ENCODE results near the gene APOB.

APOB gene

GRCh38 chr2:21046506-21046905 is 2.6 kb upstream of the APOB start:
- DNase-seq (ENCODE audit: low spot score): no peak

DNA sequence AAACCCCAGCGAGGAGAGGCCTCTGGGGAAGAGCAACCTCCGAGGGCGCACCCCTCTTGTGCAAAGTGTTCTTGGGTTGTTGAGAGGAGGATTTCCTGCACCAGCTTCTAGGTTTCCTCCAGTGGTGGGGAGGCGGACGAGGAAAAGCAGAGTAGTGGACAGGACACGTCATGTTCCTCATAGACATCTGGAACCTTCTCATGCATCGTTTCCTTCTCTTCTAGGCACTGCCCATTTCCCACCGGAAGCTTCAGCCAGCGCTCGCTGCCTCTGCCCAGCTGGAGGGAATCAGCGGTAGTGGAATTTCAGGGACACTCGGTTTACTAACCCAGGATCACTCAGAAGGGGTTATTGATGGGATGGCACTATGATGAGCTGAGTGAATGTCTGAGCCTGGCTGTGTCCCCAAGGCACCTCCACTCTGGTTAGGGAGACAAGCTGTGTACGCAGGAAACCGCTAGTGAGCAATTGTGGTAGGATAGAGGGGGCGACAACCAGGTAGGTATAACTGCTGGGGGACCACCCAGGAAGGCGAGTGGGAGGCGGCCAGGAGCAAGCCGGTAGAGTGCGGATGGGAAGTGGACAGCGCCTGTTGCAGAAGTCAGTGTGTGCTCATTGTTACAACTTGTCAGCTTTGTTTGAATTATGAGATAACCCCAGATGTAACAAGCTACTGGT is 960 bp upstream of the APOB start:
- no peak for DNase-seq (ENCODE audit: low spot score)

- peak; percentile 53 for DNase-seq (ENCODE audit: low spot score)
Observed at GRCh38 chr2:21042958-21043743, 722 bp downstream of the APOB start.

GRCh38 chr2:21042708-21042957 is 1.2 kb downstream of the APOB start:
- no peak for DNase-seq (ENCODE audit: low spot score)

DNA sequence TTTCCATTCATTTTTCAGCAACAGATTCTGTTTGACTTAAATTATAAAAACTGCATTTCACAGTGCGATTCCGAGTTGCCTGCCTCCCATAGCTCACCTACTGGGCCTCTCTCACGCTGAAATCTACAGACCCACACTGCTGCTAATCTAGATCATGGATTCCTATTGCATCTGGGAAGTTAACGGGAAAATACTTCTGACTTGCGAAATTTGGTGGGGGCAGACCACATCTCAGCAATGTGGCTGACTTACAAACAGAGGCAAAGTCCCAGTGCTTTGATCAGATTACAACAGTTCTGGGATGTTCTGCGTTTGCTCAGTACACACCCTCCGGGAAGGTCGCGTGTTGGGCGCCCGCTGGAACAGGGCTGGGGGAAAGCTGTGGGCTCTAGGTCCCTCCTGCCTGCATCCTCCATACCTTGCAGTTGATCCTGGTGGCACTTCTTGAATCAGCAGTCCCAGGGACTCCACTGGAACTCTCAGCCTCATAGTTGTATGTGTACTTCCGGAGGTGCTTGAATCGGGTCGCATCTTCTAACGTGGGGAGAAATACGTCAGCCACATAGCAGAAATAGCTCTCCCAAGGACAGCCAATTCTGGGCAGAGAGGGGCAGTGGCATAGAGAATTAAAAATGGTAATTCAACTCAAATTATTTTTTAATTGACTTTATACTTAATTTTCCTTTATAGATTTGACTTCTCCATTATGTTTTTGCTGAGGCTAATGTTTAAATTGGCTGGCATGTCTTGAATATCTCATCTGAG is 1.7 kb downstream of the APOB start:
- DNase-seq (ENCODE audit: low spot score): no peak

GRCh38 chr2:21041462-21041861 is 2.4 kb downstream of the APOB start:
- no peak for DNase-seq (ENCODE audit: low spot score)

DNA sequence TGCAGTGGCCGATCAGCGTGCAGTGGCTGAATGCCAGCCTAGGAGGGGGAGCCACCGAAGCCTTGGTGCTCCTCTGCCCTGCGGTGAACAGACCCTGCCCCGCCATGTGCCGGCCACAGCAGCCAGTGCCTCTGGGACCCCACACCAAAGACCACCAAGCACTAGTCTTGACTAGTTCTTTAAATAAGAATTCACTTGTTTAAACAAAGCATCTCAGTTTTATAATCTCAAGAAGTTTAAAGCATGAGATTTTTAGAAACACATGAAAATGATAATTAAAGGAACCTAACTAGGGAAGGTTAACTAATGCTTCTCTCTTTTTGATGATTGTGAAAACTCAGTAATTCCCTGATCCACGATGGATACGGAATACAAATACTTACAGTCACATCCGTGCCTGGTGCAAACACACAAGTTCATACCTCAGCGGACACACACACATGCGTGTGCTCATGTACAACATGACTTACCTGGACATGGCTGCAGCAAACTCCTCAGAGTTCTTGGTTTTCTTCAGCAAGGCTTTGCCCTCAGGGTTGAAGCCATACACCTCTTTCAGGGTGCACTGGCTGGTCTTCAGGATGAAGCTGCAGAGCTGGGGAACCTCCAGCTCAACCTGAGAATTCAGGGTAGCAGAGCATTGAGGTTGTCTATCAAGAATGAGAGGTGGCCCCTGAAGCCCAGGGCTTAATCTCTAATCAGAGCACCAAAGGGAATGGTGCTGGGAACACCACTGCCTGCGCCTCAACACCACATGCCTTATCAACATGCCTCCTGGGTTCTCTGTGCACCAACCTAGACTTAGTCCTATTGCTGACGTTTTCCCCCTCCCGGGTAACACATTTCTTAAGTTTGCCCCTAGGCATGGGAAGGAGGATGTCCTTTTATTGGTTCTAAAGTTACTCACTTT is 3.1 kb downstream of the APOB start:
- no peak for DNase-seq (ENCODE audit: low spot score)

DNA sequence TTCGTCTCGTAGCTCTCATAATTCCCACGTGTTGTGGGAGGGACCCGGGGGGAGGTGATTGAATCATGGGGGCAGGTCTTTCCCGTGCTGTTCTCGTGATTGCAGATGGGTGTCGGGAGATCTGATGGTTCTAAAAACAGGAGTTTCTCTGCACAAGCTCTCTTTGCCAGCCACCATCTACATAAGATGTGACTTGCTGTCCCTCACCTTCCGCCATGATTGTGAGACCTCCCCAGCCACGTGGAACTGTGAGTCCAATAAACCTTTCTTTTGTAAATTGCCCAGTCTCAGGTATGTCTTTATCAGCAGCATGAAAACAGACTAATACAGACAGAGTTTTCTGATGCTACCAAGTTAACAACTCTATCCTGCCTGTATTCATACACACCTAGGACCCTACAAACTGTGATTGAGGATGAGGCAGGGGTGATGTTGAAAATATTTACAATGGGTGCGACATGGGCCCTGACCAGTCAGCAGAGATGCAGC is 3.9 kb downstream of the APOB start:
- DNase-seq (ENCODE audit: low spot score): no peak

DNA sequence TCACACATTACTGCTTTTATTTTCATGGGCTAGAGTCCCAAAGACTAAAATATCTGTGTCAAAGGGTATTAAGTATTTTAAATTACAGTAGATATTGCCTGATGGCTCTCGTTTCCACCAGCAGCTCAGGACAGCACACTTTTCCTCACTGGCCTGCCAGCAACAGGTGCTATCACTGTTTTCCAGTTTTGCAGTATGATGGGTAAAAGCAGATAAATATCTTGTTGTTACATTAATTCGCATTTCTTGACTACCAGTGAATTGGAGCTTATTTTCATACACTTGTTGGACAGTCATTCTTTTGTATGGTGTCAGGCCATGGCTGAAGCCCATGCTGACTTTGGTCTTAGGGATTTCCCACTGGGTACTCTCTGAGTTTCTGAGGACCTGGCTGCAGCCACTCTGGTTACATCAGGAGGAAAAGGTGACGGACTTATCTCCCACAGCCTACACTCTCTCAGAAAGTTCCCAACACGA is 4.8 kb downstream of the APOB start:
- DNase-seq (ENCODE audit: low spot score): no peak

DNA sequence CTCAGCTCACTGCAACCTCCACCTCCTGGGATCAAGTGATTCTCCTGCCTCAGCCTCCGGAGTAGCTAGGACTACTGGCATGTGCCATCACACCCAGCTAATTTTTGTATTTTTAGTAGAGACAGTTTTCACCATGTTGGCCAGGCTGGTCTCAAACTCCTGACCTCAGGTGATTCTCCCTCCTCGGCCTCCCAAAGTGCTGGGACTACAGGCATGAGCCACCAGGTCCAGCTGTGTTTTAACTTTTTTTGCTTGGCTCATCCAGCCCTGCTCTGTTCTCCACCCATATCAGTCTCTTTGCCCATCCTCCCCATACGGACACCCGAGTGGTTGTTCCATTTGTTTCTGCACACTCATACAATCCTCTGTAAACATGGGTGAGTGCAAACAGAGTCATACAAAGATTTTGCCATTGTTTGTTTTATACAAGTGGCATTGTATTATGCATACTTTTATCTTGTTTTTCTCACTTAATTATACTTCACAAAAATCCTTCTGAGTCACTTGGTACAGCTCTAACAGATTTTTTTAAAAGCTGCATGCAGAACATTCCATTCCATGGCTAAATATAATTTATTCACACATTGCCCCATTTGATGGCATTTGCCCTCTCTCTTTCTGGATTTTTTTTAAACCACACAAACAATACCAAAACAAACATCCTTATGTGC is 5.3 kb downstream of the APOB start:
- DNase-seq (ENCODE audit: low spot score): no peak

- DNase-seq (ENCODE audit: low spot score): no peak
Observed at GRCh38 chr2:21037671-21038108, 6.2 kb downstream of the APOB start.

DNA sequence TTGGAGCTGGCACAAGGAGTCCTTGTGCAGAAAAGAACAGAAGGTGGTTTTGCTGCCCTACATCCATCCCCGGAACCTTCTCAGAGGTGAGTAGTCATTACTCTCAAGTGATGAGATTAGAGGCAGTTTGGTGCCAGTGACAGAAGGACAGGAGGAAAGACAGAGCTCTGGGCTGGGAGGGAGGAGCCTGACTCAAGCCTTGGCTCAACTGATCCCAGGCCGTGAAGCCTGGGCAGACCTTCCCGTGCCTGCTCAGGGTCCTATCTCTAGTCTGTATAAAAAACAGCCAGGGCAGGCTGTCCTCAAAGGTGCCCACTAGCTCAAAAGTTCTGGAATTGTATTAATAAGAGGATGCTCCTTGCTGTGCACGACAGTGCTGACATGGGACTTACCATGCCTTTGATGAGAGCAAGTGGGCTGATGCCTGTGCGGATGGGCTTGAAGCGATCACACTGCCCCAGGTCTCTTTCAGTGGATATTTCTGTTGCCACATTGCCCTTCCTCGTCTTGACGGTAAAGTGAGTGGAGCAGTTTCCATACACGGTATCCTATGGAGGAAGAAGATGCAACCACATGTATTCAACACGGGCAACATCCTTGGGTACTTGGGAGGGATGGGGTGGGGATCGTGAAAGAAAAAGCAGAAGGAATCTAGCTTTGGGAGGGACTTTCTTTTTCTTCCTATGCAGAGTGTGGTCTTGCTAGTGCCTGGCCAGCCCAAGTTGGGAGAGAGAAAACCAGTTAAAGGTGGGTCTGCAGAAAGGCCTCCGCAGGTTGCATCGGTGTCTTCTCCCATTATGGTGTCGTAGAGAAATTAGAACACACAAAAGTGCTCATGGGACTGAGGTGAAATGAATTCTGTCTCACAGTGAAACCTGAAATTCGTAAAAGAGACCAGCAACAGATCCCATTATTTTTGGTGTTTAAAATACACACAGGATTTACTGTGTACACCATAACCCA is 6.9 kb downstream of the APOB start:
- DNase-seq (ENCODE audit: low spot score): no peak

DNA sequence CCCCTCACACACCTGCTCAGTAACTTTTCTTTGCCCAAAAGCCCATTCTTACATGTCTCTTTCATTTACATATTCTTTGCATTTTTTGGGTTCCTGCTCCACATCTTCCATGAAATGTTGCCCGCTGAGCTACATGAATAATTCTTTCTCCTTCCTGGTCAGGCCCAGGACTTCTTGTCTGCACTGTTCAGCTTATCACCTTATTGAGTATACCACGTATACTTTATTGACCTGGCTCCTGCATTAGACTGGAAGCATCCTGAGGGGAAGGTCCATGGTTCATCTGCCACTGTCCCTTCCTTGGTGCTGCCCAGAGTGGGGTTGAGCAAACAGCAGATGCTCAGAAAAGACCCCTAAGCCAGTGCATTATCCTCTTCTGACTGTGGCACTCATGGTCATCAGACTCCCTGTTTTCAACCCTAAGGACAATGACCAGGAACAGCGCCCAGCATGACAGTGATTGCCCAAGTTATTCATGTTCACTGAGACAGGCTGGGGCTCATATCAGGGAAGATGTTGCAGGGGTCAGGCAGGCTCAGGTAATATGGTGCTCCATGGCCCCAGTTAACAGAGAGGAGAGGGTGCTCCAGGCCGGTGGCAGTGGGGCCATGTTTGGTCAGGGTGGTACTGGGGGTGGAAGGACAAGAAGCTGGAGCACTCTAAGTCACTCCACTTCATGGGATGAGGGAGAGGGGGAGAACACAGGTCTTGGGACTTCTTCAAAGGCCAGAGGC is 7.7 kb downstream of the APOB start:
- DNase-seq (ENCODE audit: low spot score): no peak

GRCh38 chr2:21035282-21035973 is 8.4 kb downstream of the APOB start:
- no peak for DNase-seq (ENCODE audit: low spot score)

GRCh38 chr2:21034972-21035279 is 8.9 kb downstream of the APOB start:
- no peak for DNase-seq (ENCODE audit: low spot score)

DNA sequence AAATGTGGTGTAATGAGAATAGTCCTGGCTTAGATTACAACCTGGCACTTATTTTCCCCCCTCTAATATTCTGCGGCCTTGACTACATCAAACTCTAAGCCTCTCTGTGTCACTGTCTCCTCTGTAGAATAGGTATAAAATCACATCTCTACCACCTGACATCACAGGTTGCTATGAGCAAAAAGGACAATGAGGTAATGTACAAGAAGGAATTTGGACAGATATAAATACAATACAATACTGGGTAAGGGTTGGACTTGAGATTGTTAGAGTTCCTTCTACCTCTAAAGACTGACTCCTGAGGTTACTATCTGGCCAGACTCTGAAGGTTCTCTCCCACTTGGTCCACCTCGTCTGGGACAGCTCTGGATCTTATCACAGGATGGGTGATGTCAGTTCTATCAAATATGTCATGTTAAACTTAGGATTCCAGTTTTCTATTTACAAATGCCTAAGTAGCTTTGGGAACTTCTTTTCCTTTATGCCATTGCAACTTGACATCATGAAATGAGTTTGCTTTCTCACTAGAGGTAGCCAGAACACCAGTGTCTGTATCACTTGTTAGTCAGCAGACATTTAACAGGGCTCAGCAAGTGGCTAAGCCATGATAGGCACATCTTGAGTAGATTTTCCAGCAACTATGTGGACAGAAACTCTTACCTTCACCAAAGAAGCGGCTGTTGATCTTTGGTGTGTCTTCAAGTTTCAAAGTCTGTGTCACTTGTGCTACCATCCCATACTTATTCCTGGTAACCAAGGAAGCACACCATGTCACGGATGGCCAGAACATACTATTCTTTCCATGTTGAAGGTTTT is 9.5 kb downstream of the APOB start:
- DNase-seq (ENCODE audit: low spot score): no peak

DNA sequence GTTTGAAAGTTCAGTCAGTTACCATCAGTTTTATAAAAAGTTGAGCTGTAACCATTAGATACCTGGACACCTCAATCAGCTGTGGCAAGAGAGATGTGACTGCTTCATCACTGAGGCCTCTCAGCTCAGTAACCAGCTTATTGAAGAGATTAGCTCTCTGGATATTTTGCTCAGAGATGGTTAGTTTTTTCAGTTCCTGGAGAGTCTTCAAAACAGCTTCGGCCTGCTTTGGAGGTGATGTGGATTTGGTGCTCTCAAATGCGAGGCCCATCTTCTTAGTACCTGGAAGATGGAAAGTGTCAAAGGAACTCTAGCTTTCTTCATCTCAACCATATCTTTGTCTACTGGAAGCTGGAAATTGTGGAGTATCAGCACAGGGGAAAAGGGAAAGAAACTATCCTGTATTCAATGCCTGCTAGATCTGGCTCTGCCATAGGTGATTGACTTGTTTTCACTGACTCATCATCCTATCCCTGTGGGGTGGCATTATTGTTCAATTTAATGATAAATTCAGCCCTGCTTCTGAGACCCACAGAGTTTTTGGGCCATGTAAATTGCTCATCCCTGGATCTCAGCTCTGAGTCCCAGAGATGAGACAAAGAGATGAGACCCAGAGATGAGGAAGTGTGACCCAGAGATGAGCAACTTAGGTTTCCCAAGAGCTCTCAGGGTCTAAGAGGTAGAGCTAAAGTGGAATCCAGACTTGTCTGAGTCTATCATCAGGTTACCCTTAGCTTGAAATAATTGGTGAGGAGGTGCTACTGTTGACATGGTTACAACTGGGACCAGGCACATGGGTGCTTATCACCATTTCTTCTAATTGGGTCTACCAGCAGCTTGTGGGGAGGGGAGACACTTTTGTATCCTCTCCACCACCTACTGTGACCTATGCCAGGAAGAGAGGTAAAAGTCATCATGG is 10.4 kb downstream of the APOB start:
- no peak for DNase-seq (ENCODE audit: low spot score)
